GM10266 (cell line): ENCODE data around the gene PCDH1.

Experiments
- DNase-seq: peaks from one replicate; pipeline ENCODE4 v3.0.0; 2012; ENCODE audit errors: extremely low spot score
- CTCF ChIP-seq: IDR thresholded peaks from 2 replicates; pipeline ENCODE4 v1.5.1; 2012; ENCODE audit warnings: mild to moderate bottlenecking, low read depth; ENCODE audit not compliant: control insufficient read depth, insufficient read depth; ENCODE audit errors: missing control alignments

PCDH1 gene

DNA sequence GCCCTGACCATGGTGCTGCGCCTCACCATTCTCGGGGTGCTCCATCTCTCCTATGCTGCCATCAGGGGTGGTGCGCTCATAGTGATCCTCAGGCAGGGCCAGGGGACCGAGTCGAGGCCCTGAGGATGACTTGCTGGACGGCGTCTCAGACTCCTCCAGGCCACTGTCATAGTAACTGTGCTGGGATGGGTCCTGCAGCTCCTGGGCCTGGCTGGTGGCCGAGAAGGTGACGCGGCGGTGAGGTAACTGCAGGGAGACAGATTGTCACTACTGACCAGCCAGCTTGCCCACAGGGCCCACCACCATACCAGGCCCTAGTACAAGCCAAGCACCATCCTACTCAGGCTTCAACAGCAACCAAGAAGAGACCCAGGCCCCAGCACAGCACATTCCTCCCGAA, 21.0 kb downstream of the PCDH1 start:
- no peak for DNase-seq
- no peak for TF ChIP-seq CTCF

DNA sequence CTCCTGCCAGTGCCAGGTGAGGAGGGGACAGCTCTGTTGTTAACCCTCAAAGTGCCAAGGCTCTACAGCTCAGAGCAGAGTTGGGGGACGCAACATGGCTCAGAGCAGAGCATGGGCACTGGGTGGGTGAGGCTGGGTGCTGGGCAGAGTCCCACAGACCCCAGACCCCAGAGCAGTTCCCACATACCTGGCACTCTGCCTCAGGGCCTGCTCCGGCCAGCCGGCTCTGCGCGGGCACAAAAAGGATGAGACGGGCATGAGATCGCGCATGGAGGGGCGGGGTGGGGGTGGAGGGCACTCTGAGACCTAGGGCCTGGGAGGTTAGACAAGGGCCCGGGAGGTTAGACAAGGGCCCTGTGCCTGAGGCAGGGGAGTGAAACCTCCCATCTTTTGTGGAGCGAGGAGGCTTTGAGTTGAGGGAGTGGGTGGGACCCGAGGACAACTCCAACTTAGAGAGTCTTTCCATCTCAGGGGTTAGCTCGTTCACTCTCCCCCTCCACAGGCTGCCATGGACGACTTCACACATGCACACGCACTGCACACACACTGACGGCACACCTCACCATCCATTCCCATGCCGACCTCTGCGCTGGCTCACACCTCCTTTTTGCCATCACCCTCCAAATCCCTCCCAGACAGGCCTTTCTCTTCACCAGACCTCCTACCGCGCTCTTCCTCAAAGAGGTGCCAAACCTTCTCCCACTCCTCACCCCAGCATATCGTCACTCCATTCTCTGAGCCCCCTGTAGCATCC, 22.0 kb downstream of the PCDH1 start:
- no peak for DNase-seq
- TF ChIP-seq CTCF, result no peak

- no peak for DNase-seq
These were observed 22.8 kb downstream of the PCDH1 start for GRCh38 chr5:141855265-141856036.

DNA sequence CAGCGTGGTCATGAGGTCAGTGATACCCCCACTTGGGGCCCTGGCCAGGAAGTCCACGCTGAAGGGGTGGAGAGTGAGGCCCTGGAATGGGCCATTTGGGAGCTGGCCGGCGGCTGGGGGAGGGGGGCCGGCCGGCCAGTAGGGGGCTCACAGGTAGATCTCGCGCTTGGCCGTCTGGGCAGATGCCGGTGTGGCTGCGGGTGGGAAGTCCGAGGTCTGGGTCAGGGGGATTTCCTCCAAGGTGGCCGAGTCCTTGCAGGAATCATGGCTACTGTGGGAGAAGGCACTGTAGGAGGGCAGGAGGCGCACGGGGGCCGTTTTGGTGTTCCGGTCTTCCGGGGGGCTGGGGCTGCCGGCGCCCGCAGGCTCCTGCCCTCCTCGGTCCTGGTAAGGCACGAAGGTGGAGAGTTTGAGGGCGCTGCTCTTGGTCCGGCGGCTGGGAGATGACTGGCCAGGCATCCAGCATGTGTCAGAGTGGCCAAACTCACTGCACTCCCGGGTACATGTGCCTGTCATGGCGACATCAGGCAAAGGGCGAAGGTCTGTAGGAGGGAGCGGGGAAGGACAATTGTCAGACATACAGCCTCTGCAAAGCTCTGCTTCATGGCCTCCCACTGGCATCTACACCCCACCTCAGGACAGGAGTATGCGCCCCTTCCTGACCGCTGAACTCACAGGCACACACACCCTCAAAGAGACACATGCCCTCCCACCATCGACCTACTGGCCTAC, 24.1 kb downstream of the PCDH1 start:
- no peak for DNase-seq
- TF ChIP-seq CTCF, result no peak

More at GRCh38 chr5:141855265-141856036, 22.8 kb downstream of the PCDH1 start:
- TF ChIP-seq CTCF, result no peak

- TF ChIP-seq CTCF, result no peak
- no peak for DNase-seq
These were observed 25.8 kb downstream of the PCDH1 start for GRCh38 chr5:141852448-141852847.

- TF ChIP-seq CTCF, result no peak
- no peak for DNase-seq
These were observed 26.9 kb downstream of the PCDH1 start for GRCh38 chr5:141851195-141851874.
